ENCODE results near the gene MBOAT1. TPM values are rescaled to one million over a fixed set of nuclear protein-coding genes. Genes with fewer than 3 reads are reported as not detected.

The MBOAT1 gene
- total RNA-seq, 1 donor from 2014 or later = 6.6 TPM

GRCh38 chr6:20169119-20169557 lies 43.1 kb downstream of the MBOAT1 start:
- no peak overlapping the region for H3K4me3 Mint-ChIP-seq (ENCODE audit: unreplicated experiment)
- no peak for DNase-seq (ENCODE audit: extremely low spot score, unreplicated experiment)
- H3K36me3 Mint-ChIP-seq (ENCODE audit: unreplicated experiment) = no peaks in the 10 kb centered on the region
- H3K4me1 Mint-ChIP-seq (ENCODE audit: unreplicated experiment) = no peaks in the 10 kb centered on the region
- no peak overlapping the region for H3K27ac Mint-ChIP-seq (ENCODE audit: unreplicated experiment)
- no peaks in the 10 kb centered on the region for H3K27me3 Mint-ChIP-seq (ENCODE audit: unreplicated experiment)
- no peaks in the 10 kb centered on the region for H3K9me3 Mint-ChIP-seq (ENCODE audit: unreplicated experiment)
- TF ChIP-seq CTCF (IDR thresholded peaks at IDR 0.05) = no peak

GRCh38 chr6:20168690-20169089 lies 43.6 kb downstream of the MBOAT1 start:
- no peaks in the 10 kb centered on the region for H3K27me3 Mint-ChIP-seq (ENCODE audit: unreplicated experiment)
- no peaks in the 10 kb centered on the region for H3K4me1 Mint-ChIP-seq (ENCODE audit: unreplicated experiment)
- no peak for DNase-seq (ENCODE audit: extremely low spot score, unreplicated experiment)
- H3K4me3 Mint-ChIP-seq (ENCODE audit: unreplicated experiment) = no peak overlapping the region
- no peaks in the 10 kb centered on the region for H3K36me3 Mint-ChIP-seq (ENCODE audit: unreplicated experiment)
- no peaks in the 10 kb centered on the region for H3K9me3 Mint-ChIP-seq (ENCODE audit: unreplicated experiment)
- TF ChIP-seq CTCF (IDR thresholded peaks at IDR 0.05) = no peak
- no peak overlapping the region for H3K27ac Mint-ChIP-seq (ENCODE audit: unreplicated experiment)

GRCh38 chr6:20167601-20168000 lies 44.7 kb downstream of the MBOAT1 start:
- Mint-ChIP-seq H3K4me1 (ENCODE audit: unreplicated experiment) (no peaks in the 10 kb centered on the region), H3K27ac (ENCODE audit: unreplicated experiment) (no peak overlapping the region), H3K27me3 (ENCODE audit: unreplicated experiment) (no peaks in the 10 kb centered on the region), H3K36me3 (ENCODE audit: unreplicated experiment) (no peaks in the 10 kb centered on the region), H3K4me3 (ENCODE audit: unreplicated experiment) (no peak overlapping the region), H3K9me3 (ENCODE audit: unreplicated experiment) (no peaks in the 10 kb centered on the region)
- DNase-seq (ENCODE audit: extremely low spot score, unreplicated experiment) = no peak
- TF ChIP-seq CTCF (IDR thresholded peaks at IDR 0.05) = no peak

GRCh38 chr6:20166210-20166609 lies 46.1 kb downstream of the MBOAT1 start:
- no peaks in the 10 kb centered on the region for H3K27me3 Mint-ChIP-seq (ENCODE audit: unreplicated experiment)
- H3K36me3 Mint-ChIP-seq (ENCODE audit: unreplicated experiment) = no peaks in the 10 kb centered on the region
- H3K27ac Mint-ChIP-seq (ENCODE audit: unreplicated experiment) = no peak overlapping the region
- H3K4me1 Mint-ChIP-seq (ENCODE audit: unreplicated experiment) = no peaks in the 10 kb centered on the region
- no peak for TF ChIP-seq CTCF (IDR thresholded peaks at IDR 0.05)
- no peak for DNase-seq (ENCODE audit: extremely low spot score, unreplicated experiment)
- H3K9me3 Mint-ChIP-seq (ENCODE audit: unreplicated experiment) = no peaks in the 10 kb centered on the region
- H3K4me3 Mint-ChIP-seq (ENCODE audit: unreplicated experiment) = no peak overlapping the region

- no peaks in the 10 kb centered on the region for H3K27me3 Mint-ChIP-seq (ENCODE audit: unreplicated experiment)
These were observed 49.8 kb downstream of the MBOAT1 start for GRCh38 chr6:20162515-20162914.

More at GRCh38 chr6:20162515-20162914, 49.8 kb downstream of the MBOAT1 start:
- H3K27ac Mint-ChIP-seq (ENCODE audit: unreplicated experiment) = no peak overlapping the region
- no peak for TF ChIP-seq CTCF (IDR thresholded peaks at IDR 0.05)
- no peaks in the 10 kb centered on the region for H3K9me3 Mint-ChIP-seq (ENCODE audit: unreplicated experiment)
- DNase-seq (ENCODE audit: extremely low spot score, unreplicated experiment) = no peak
- H3K4me3 Mint-ChIP-seq (ENCODE audit: unreplicated experiment) = no peak overlapping the region
- no peaks in the 10 kb centered on the region for H3K36me3 Mint-ChIP-seq (ENCODE audit: unreplicated experiment)
- H3K4me1 Mint-ChIP-seq (ENCODE audit: unreplicated experiment) = no peaks in the 10 kb centered on the region
